Skeletal muscle tissue (tissue), 4 donors: ENCODE results near the gene SGCG. TPM values are rescaled to one million over a fixed set of nuclear protein-coding genes. Genes with fewer than 3 reads are reported as not detected.

Experiments used
- H3K27ac ChIP-seq: one replicate; pipeline ENCODE4 v1.7.0; 2013; ENCODE audit warnings: mild to moderate bottlenecking, low read depth, low read length, inconsistent platforms
- H3K27me3 ChIP-seq, 3 donors: one replicate each; pipeline ENCODE4 v1.7.0; 2013; ENCODE audit warnings: low read length in 3 of 3; ENCODE audit not compliant: control insufficient read depth in 3 of 3, insufficient read depth in 3 of 3
- H3K36me3 ChIP-seq, 3 donors: one replicate each; pipeline ENCODE4 v1.7.0; 2013; ENCODE audit warnings: low read length in 3 of 3; ENCODE audit not compliant: control insufficient read depth in 3 of 3, insufficient read depth in 3 of 3
- H3K4me1 ChIP-seq, 3 donors: one replicate each; pipeline ENCODE4 v1.7.0; 2013; ENCODE audit warnings: low read length in 3 of 3, mild to moderate bottlenecking in 3 of 3; ENCODE audit not compliant: control insufficient read depth in 3 of 3, insufficient read depth in 3 of 3
- H3K4me3 ChIP-seq, 3 donors: one replicate each; pipeline ENCODE4 v1.7.0; 2013; ENCODE audit warnings: low read length in 3 of 3
- H3K9ac ChIP-seq, 3 donors: one replicate each; pipeline ENCODE4 v1.7.0; 2013; ENCODE audit warnings: low read length in 3 of 3, mild to moderate bottlenecking in 3 of 3, moderate library complexity in 2 of 3, low read depth in 1 of 3
- H3K9me3 ChIP-seq, 3 donors: one replicate each; pipeline ENCODE4 v1.7.0; 2013; ENCODE audit warnings: low read length in 3 of 3; ENCODE audit not compliant: control insufficient read depth in 3 of 3
- total RNA-seq: library from RNA; depleted of rRNA; stranded (reverse); fragments of >200 nt; gene quantifications from one replicate; pipeline ENCODE4 v1.2.3, GENCODE V29; 2014
- donor health status: Osteomylitis.

The SGCG gene
- total RNA-seq, 1 donor from 2014 or later = 60.0 TPM

- H3K4me3 ChIP-seq = peak overlapping the region in 1 of 3 donors; percentile 57
- peak overlapping the region; percentile 56 for H3K27ac ChIP-seq
Observed at GRCh38 chr13:23320926-23321534, 140.3 kb downstream of the SGCG start.

GRCh38 chr13:23321535-23322241 lies 140.9 kb downstream of the SGCG start:
- peak overlapping the region; percentile 56 for H3K27ac ChIP-seq
- H3K4me1 ChIP-seq = peaks cover 24 to 38% (median 34%) of the 10 kb centered on the region in 3 donors
- no peak overlapping the region for H3K9ac ChIP-seq
- H3K36me3 ChIP-seq = no peaks in the 10 kb centered on the region
- peak overlapping the region in 2 of 3 donors; percentile 6 to 57 for H3K4me3 ChIP-seq
- H3K27me3 ChIP-seq = no peaks in the 10 kb centered on the region
- no peaks in the 10 kb centered on the region for H3K9me3 ChIP-seq

More at GRCh38 chr13:23320926-23321534, 140.3 kb downstream of the SGCG start:
- no peaks in the 10 kb centered on the region for H3K9me3 ChIP-seq
- peaks cover 24 to 38% (median 34%) of the 10 kb centered on the region in 3 donors for H3K4me1 ChIP-seq
- H3K27me3 ChIP-seq = no peaks in the 10 kb centered on the region
- no peaks in the 10 kb centered on the region for H3K36me3 ChIP-seq
- H3K9ac ChIP-seq = peak overlapping the region in 1 of 3 donors; percentile 28

- Histone ChIP-seq H3K36me3 (no peaks in the 10 kb centered on the region), H3K27me3 (no peaks in the 10 kb centered on the region), H3K4me1 (peaks cover 24 to 38% (median 34%) of the 10 kb centered on the region in 3 donors), H3K27ac (peak overlapping the region; percentile 39), H3K9me3 (no peaks in the 10 kb centered on the region), H3K9ac (no peak overlapping the region), H3K4me3 (no peak overlapping the region)
Observed at GRCh38 chr13:23322353-23323336, 141.9 kb downstream of the SGCG start.

GRCh38 chr13:23323946-23324709 lies 143.3 kb downstream of the SGCG start:
- Histone ChIP-seq H3K4me3 (no peak overlapping the region), H3K27ac (peak overlapping the region; percentile 28), H3K36me3 (no peaks in the 10 kb centered on the region), H3K27me3 (no peaks in the 10 kb centered on the region), H3K9ac (peak overlapping the region in 2 of 3 donors; percentile 33 to 35), H3K9me3 (no peaks in the 10 kb centered on the region), H3K4me1 (peaks cover 24 to 37% (median 34%) of the 10 kb centered on the region in 3 donors)

- Histone ChIP-seq H3K9ac (no peak overlapping the region), H3K36me3 (no peaks in the 10 kb centered on the region), H3K9me3 (no peaks in the 10 kb centered on the region), H3K4me3 (no peak overlapping the region), H3K27me3 (no peaks in the 10 kb centered on the region), H3K27ac (peak overlapping the region; percentile 15), H3K4me1 (peaks cover 18 to 34% (median 24%) of the 10 kb centered on the region in 3 donors)
Observed at GRCh38 chr13:23325191-23325590, 144.4 kb downstream of the SGCG start.

- H3K9me3 ChIP-seq = no peaks in the 10 kb centered on the region
- peaks cover 0 to 2% (median 0%) of the 10 kb centered on the region in 3 donors for H3K4me1 ChIP-seq
- H3K27ac ChIP-seq = no peak overlapping the region
- no peaks in the 10 kb centered on the region for H3K27me3 ChIP-seq
- no peak overlapping the region for H3K9ac ChIP-seq
- no peak overlapping the region for H3K4me3 ChIP-seq
- H3K36me3 ChIP-seq = no peaks in the 10 kb centered on the region
Observed at GRCh38 chr13:23330356-23330755, 149.6 kb downstream of the SGCG start.

- Histone ChIP-seq H3K9ac (no peak overlapping the region), H3K4me1 (no peaks in the 10 kb centered on the region), H3K9me3 (no peaks in the 10 kb centered on the region), H3K4me3 (no peak overlapping the region), H3K36me3 (peaks cover 11 to 22% (median 12%) of the 10 kb centered on the region in 3 donors), H3K27me3 (no peaks in the 10 kb centered on the region), H3K27ac (no peak overlapping the region)
Observed at GRCh38 chr13:23339225-23339624, 158.4 kb downstream of the SGCG start.

GRCh38 chr13:23344931-23345595 lies 164.3 kb downstream of the SGCG start:
- no peak overlapping the region for H3K27ac ChIP-seq
- peaks cover 7 to 13% (median 12%) of the 10 kb centered on the region in 3 donors for H3K4me1 ChIP-seq
- H3K4me3 ChIP-seq = no peak overlapping the region
- no peaks in the 10 kb centered on the region for H3K27me3 ChIP-seq
- no peaks in the 10 kb centered on the region for H3K9me3 ChIP-seq
- no peak overlapping the region for H3K9ac ChIP-seq
- peaks cover 8 to 34% (median 10%) of the 10 kb centered on the region in 3 donors for H3K36me3 ChIP-seq

GRCh38 chr13:23347601-23348000 lies 166.8 kb downstream of the SGCG start:
- H3K9me3 ChIP-seq = no peaks in the 10 kb centered on the region
- H3K4me3 ChIP-seq = no peak overlapping the region
- peaks cover 2 to 26% (median 22%) of the 10 kb centered on the region in 3 donors for H3K36me3 ChIP-seq
- peaks cover 7 to 13% (median 12%) of the 10 kb centered on the region in 3 donors for H3K4me1 ChIP-seq
- H3K27ac ChIP-seq = no peak overlapping the region
- H3K27me3 ChIP-seq = no peaks in the 10 kb centered on the region
- no peak overlapping the region for H3K9ac ChIP-seq
